ENCODE data around the gene DNAJC4. TPM values are rescaled to one million over a fixed set of nuclear protein-coding genes. Genes with fewer than 3 reads are reported as not detected.

DNAJC4 gene, protein sequence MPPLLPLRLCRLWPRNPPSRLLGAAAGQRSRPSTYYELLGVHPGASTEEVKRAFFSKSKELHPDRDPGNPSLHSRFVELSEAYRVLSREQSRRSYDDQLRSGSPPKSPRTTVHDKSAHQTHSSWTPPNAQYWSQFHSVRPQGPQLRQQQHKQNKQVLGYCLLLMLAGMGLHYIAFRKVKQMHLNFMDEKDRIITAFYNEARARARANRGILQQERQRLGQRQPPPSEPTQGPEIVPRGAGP
- total RNA-seq, result 8.2 and 13.0 TPM in 2 replicates

DNA sequence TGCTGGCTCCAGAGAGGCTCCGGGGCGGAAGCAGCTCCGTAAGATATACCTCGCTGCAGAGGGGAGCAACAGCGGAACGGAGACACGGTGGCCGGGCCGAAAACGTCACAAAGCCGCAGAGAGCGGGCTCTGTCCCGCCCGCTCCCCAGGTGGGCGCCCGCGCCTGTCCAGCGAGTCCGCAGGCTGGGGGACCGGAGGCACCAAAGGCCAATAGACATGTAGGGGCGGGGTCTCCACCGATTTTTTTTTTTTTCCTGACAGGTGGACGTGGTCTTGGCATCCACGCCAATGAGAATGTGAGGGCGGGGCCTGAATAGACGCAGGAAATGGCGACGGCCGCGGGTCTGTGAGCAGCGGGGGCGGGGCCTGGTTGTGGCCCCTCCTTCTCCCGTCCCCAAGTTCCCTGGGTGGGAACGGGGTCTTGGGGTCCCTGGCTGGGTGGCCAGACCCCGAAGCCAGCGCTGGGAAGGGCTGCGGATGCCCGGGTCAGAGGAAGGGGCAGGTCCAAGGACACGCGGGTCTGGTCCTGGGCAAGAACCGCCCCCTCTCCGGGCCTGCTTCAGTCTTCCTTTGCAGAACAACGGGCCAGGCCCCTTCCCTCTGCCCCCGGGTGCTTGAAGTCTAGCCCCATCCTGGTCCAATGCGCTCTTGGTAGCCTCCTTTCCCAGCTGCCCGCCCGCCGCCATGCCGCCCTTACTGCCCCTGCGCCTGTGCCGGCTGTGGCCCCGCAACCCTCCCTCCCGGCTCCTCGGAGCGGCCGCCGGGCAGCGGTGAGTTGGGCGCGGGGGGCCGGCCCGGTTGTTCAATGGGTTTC, at the start of gene DNAJC4:
DNAJC4 (plus strand) TSS at position 378 of the 814 bp plus-strand sequence; CDS start at position 685, 307 bp downstream.

DNA sequence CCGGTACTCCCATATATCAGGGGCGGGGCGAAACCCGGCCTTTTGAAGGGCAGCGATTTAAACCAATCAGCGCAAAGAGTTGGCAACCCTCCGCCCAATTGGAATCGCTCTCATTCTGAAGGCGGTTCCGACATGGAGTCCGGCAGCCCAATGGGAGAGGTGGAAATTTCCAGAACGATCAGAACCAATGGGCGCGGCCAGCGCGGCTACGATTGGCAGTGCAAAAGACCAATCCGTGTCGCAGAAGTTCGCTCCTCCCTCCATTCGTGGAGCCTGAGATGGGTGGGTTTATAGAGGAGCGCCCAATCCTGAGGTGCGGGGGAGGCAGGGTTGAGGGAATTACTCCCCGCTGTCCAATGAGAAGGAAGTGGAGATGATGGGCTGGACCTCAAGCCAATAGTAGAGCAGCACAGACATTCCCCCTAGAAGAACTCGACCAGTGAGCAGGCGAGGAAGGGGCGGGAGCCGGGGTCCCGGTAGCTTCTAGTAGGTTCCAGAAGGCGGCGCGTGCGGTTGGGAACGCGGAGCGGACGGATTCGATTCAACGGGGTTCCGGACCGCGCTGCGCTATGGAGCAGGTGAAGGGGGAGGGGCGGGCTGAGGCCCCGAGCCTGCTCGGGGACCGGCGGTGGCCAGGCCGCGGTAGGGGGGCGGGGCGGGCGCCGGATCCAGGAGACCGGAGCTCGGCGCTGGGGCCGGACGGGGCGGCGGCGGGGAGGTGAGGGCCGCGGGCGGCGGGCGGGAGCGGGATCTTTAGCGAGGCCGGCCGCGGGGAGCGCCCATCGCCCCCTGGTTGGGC, 44.5 kb upstream of the DNAJC4 start, which contains the start of gene STIP1:
STIP1 (plus strand) TSS at position 479 of the 799 bp plus-strand sequence; CDS start at position 570, 91 bp downstream.

DNA sequence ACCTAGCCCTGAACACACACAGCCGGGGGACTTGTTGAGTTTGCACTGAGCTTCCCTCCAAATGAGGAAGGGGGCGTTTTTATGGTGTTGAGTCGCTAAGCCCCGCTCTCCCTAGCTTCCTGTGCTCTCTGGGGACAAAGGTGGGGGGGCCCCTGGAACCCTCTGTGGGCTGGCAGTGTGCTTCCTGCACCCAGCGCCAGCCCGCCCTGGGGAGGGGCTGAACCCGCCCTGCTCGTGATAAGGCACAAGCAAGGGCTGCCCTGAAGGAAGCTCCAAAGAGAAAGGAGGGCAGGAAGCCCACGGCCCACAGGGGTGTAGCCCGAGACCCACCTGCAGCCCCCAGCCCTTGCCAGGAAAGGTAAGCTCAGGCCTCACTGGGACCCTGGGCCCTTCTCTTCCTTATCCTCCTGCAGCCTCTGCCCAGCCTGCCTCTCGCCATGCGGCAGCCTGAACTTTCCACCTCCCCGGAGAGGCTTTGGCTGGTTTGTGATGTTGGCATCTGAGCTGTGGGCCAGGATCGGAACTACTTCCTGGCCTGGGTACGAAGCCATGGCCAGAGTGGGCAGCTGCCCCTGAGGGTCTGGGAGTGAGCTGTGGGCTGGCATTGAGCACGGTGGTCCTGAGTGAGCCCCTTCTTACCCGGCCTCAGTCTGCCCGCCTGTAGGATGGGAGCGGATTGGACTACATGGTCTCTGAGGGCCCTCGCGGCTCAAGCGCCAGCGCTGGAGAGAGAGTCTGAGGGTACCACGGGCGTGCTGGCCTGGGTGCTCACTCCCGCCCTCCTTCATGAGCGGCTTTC, 23.7 kb upstream of the DNAJC4 start, which contains the start of gene FERMT3:
FERMT3 (plus strand) TSS at position 265 of the 799 bp plus-strand sequence. CDS start 644 bp downstream, outside the sequence.

DNA sequence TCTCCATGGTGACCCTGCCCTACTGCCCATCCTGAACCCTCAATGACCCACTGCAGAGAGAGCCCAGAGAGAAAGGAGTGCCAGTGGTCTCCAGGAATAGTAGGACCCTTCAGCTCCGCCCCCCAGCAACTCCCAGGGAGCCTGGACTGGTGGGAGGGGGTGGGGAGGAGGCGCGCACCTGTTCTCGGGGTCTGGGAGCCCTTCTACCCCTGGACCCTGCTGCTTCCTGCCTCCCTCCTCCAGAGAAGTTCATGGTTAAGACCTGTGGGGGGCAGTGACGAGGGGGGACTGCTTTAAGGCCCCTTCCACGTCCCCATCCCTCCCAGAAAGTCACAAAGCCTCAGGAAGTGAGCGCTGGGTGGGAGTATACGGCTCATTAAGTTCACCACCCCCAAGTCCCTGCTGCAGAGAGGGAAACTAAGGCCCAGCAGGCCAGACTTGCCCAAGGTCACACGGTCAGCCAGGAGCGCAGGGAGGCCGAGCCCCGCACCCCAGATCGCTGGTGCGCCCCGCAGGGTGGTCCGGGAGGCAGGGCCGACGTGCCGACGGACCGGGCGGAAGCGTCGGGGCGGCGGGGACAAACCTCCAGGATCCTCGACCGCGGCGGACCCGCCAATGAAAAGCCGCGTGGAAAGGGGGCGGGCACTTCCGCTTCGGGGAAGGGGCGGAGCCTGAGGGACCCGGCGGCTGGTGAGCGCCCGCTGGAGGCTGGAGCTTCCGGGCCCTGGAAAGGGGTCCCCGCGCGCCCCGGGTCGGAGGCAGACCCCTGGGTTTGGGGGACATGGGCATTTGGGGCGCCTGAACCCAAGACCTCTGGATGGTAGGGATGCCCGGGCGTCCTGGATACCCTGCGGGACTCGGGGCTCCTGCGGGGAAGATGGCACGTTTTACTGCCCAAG, 4.5 kb upstream of the DNAJC4 start, which contains the start of the genes NUDT22 and TRPT1:
NUDT22 (plus strand) TSS at position 667 of the 899 bp plus-strand sequence. CDS start 379 bp downstream, outside the sequence.
TRPT1 (minus strand) TSS at position 579 of the 899 bp plus-strand sequence; CDS start at position 253, 326 bp downstream.

DNA sequence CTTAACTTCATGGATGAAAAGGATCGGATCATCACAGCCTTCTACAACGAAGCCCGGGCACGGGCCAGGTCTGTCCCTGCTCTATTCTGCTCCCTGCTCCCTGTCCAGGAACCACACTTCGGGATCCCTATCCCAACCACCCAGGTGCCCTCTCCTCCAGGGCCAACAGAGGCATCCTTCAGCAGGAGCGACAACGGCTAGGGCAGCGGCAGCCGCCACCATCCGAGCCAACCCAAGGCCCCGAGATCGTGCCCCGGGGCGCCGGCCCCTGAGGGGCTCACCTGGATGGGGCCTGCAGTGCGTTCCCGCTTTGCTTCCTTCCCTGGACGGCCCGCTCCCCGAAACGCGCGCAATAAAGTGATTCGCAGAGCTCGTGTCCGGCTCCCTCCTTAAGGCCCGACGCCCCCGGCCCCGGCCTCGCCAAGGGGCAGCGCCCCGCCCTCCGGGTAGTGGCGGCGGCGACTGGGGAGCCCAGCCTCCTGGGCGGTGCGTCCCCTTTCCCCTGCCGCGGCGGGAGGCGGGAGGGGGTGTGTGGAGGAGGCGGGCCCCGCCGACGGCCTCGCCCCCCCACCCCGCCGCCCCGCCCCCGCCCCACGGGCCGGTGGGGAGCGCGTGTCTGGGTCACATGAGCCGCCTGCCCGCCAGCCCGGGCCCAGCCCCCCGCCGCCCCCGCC, 3.7 kb downstream of the DNAJC4 start, which contains the start of gene VEGFB:
VEGFB (plus strand) TSS at position 672 of the 674 bp plus-strand sequence. CDS start 250 bp downstream, outside the sequence.

DNA sequence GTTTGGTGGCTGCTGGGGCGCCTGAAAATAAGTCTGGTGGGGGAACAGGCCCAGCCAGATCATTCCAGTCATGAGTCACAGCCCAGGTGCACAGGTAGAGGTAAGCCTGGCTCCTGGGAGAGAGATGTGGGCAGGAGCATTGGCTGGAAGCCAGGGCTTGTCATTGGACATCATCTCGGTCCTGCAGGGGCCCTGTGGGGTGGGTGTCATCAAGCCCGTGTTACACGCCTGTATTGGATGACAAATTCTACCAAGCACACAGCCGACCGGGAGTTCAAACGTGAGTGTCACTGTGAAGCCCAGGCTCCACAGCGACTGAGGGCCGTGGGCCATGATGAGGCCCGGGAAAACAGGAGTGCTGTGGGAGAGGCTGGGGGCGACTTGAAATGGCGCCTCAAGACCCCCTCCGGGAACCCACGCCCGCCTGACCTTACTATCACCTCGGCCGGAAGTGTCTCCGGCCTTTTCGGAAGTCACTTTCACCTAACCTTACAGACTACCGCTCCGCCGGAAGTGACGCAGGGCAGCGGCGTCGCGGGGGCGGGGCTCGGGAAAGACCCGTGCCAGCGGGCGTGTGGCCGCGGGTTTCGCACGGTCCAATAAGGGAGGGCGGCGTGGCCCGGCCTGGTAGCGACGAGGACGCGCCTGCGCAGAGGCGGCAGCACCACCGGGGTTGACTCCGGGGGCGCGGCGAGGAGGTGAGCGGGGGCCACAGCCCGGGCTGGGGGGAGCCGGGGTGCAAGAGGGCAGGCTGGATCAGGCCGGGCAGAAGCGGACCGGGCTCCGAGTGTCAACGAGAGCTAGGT, 10.3 kb downstream of the DNAJC4 start, which contains the start of gene FKBP2:
FKBP2 (plus strand) TSS at position 661 of the 806 bp plus-strand sequence. CDS start 1,293 bp downstream, outside the sequence.

DNA sequence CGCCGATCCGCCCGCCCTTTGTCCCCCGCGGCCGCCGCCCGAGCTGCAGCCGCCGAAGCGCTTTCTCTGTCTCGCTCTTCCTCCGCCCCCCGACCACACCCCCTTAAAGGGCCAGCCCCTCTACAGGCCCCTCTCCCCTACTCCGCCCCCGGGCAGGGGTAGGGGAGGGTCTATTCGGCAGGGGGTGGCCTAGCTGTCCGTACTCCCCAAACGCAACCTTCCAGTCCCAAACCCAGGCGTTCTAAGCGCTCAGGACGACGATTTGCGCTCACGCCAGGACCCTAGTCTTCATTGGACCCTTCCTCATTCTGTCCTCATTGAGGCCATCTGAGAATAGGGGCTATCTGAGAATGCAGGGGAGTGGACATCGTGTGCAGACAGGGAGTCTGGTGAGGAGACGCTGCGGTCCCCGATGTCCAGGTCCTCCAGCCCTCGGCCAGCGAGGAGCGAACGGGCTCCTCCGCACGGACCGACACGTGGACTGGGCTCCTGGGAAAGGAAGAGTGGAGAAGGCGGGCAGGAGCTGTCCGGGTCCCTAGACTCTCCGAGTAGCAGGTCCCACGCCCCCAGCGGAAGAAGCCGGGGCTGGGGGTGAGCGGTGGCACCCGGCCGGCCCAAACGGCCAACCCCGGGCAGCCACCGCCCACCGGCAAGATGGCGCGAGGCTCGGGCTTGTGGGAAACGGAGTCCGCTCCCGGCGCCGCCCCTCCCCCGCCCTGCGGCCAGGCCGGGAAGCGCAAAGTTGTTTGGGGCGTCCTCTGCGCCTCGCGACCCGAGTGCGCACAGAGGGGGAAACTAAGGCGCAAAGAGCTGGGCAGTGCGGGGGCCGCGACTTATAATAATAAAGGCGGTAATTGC, 16.8 kb downstream of the DNAJC4 start, which contains the start of gene PPP1R14B:
PPP1R14B (minus strand) TSS at position 73 of the 858 bp plus-strand sequence. CDS start 270 bp downstream, outside the sequence.

DNA sequence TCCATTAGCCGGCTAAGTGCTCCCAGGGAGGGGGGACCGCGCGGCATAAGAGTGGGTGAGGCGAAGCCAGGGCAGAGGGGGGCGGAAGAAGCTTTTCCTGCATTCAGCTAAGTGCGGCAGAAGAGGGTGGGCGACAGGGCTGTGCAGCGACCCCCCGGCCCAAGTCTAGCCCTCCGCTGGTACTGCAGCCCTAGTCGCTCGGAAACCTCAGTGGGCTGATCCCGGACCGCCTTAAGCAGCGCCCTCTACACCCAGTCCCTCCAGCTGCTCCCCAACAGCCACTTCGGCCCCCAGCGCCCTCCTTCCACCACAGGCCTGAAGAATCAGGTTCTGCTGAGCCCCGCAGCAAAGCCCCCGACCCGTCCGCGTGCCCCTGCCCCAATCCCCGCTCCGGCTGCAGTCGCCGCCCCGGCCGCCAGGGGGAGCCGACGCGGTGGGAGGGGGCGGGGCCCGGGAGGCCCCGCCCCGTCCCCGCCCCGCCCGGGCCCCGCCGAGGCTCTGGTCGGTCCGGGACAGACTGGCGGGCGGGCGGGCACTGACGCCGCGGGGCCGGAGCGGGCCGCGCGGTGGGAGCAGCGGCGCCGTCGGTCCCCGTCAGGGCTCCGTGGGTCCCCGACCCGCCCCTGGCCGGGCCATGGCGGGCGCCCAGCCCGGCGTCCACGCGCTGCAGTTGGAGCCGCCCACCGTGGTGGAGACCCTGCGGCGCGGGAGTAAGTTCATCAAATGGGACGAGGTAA, 20.8 kb downstream of the DNAJC4 start, which contains the start of gene PLCB3:
PLCB3 (plus strand) TSS at position 515 of the 737 bp plus-strand sequence; CDS start at position 635, 120 bp downstream.

Other genes with a start within 250 kb of the DNAJC4 start
- gene OTUB1, start 244.1 kb upstream of the DNAJC4 start, total RNA-seq, result 44.9 and 49.4 TPM in 2 replicates
- 0.18 and 0.28 TPM in 2 replicates for gene FLRT1, start 194.6 kb upstream of the DNAJC4 start, total RNA-seq
- gene MACROD1, start 64.4 kb upstream of the DNAJC4 start, total RNA-seq, result 15.9 and 17.7 TPM in 2 replicates
- gene STIP1, start 44.4 kb upstream of the DNAJC4 start, total RNA-seq, result 91.6 and 122 TPM in 2 replicates
- gene FERMT3, start 23.8 kb upstream of the DNAJC4 start, total RNA-seq, result 1.4 and 2.0 TPM in 2 replicates
- gene TRPT1, start 4.4 kb upstream of the DNAJC4 start, total RNA-seq, result 40.5 and 40.7 TPM in 2 replicates
- gene NUDT22, start 4.3 kb upstream of the DNAJC4 start, total RNA-seq, result 48.2 and 52.0 TPM in 2 replicates
- 13.1 and 24.4 TPM in 2 replicates for gene VEGFB, start 4.0 kb downstream of the DNAJC4 start, total RNA-seq
- gene FKBP2, start 10.5 kb downstream of the DNAJC4 start, total RNA-seq, result 97.4 and 139 TPM in 2 replicates
- gene PPP1R14B, start 16.4 kb downstream of the DNAJC4 start, total RNA-seq, result 115 and 130 TPM in 2 replicates
- 23.8 and 31.5 TPM in 2 replicates for gene PLCB3, start 21.0 kb downstream of the DNAJC4 start, total RNA-seq
- 53.1 and 58.2 TPM in 2 replicates for gene BAD, start 54.1 kb downstream of the DNAJC4 start, total RNA-seq
- gene GPR137, start 55.3 kb downstream of the DNAJC4 start, total RNA-seq, result 6.7 and 8.5 TPM in 2 replicates
- not detected in 2 replicates for gene KCNK4, start 60.8 kb downstream of the DNAJC4 start, total RNA-seq
- gene CATSPERZ, start 69.8 kb downstream of the DNAJC4 start, total RNA-seq, result not detected in 2 replicates
- 22.3 and 26.5 TPM in 2 replicates for gene ESRRA, start 75.0 kb downstream of the DNAJC4 start, total RNA-seq
- gene TRMT112, start 87.0 kb downstream of the DNAJC4 start, total RNA-seq, result 240 and 298 TPM in 2 replicates
- 402 and 434 TPM in 2 replicates for gene PRDX5, start 87.6 kb downstream of the DNAJC4 start, total RNA-seq
- 1.6 and 1.7 TPM in 2 replicates for gene CCDC88B, start 109.7 kb downstream of the DNAJC4 start, total RNA-seq
- 24.7 and 28.3 TPM in 2 replicates for gene RPS6KA4, start 128.6 kb downstream of the DNAJC4 start, total RNA-seq

Measured in smooth muscle cell of bladder (primary cell).